ENCODE measurements around the gene AUTS2. TPM values are rescaled to one million over a fixed set of nuclear protein-coding genes. Genes with fewer than 3 reads are reported as not detected.

AUTS2 gene
- polyA plus RNA-seq, 1 donor (not counting 4 experiments of a cell fraction or from before 2014, with no cell fraction given) = 4.7 TPM

- Histone ChIP-seq H3K9me3 (ENCODE audit: control insufficient read depth, low read depth, low read length) (no peaks in the 10 kb centered on the region), H3K9ac (ENCODE audit: control insufficient read depth, extremely low read depth, insufficient read depth, low read length) (no peak overlapping the region), H3K9me1 (ENCODE audit: control insufficient read depth, extremely low read depth, insufficient read depth, low read length) (no peaks in the 10 kb centered on the region), H3K27ac (ENCODE audit: control insufficient read depth, insufficient read depth, low read length) (no peak overlapping the region), H3K36me3 (ENCODE audit: control insufficient read depth in 2 of 2, extremely low read depth in 1 of 2, insufficient read depth in 2 of 2, low read length in 2 of 2) (no peaks in the 10 kb centered on the region), H2AFZ (ENCODE audit: control insufficient read depth, low read length) (no peak overlapping the region), H3K4me3 (ENCODE audit: control insufficient read depth in 2 of 3, extremely low read depth in 1 of 3, insufficient read depth in 2 of 3, low read depth in 1 of 3, low read length in 3 of 3) (no peak overlapping the region), H4K20me1 (ENCODE audit: control insufficient read depth, extremely low read depth, insufficient read depth, low read length) (no peaks in the 10 kb centered on the region), H3K27me3 (ENCODE audit: control insufficient read depth, extremely low read depth, insufficient read depth, low read length) (peaks cover 34% of the 10 kb centered on the region), H3K4me2 (ENCODE audit: control insufficient read depth, extremely low read depth, insufficient read depth, low read depth, low read length) (no peak overlapping the region), H3K4me1 (ENCODE audit: control insufficient read depth, extremely low read depth, insufficient read depth, low read length) (peaks cover 8% of the 10 kb centered on the region), H3K79me2 (ENCODE audit: control insufficient read depth, insufficient read depth, low read length) (no peaks in the 10 kb centered on the region)
- TF ChIP-seq EZH2 (IDR thresholded peaks at IDR 0.05; ENCODE audit: low read length) (no peak), CTCF (optimal IDR thresholded peaks at IDR 0.05 in 1 of 3, IDR thresholded peaks at IDR 0.05 in 1 of 3, conservative IDR thresholded peaks at IDR 0.05 in 1 of 3; ENCODE audit: extremely low read depth in 1 of 3, insufficient read depth in 2 of 3, low read length in 3 of 3) (no peak)
- dilution Hi-C loops (cut with MboI; ENCODE audit: extremely low pct_ligation_motif_present, low sequenced_read_pairs) = no loop called here
- DNase-seq (ENCODE audit: low read depth, low spot score) = no peak
- FAIRE-seq = no peak
Measured at GRCh38 chr7:69595415-69595814, 2.9 kb upstream of the AUTS2 start.

GRCh38 chr7:69596056-69596455 is 2.2 kb upstream of the AUTS2 start:
- dilution Hi-C loops (cut with MboI; ENCODE audit: extremely low pct_ligation_motif_present, low sequenced_read_pairs) = no loop called here
- H3K79me2 ChIP-seq (ENCODE audit: control insufficient read depth, insufficient read depth, low read length) = no peaks in the 10 kb centered on the region
- peaks cover 8% of the 10 kb centered on the region for H3K4me1 ChIP-seq (ENCODE audit: control insufficient read depth, extremely low read depth, insufficient read depth, low read length)
- H3K4me3 ChIP-seq (ENCODE audit: control insufficient read depth in 2 of 3, extremely low read depth in 1 of 3, insufficient read depth in 2 of 3, low read depth in 1 of 3, low read length in 3 of 3) = no peak overlapping the region
- peaks cover 40% of the 10 kb centered on the region for H3K27me3 ChIP-seq (ENCODE audit: control insufficient read depth, extremely low read depth, insufficient read depth, low read length)
- no peak overlapping the region for H3K27ac ChIP-seq (ENCODE audit: control insufficient read depth, insufficient read depth, low read length)
- FAIRE-seq (no peak), DNase-seq (ENCODE audit: low read depth, low spot score) (no peak)
- H3K4me2 ChIP-seq (ENCODE audit: control insufficient read depth, extremely low read depth, insufficient read depth, low read depth, low read length) = no peak overlapping the region
- H3K36me3 ChIP-seq (ENCODE audit: control insufficient read depth in 2 of 2, extremely low read depth in 1 of 2, insufficient read depth in 2 of 2, low read length in 2 of 2) = no peaks in the 10 kb centered on the region
- no peak overlapping the region for H2AFZ ChIP-seq (ENCODE audit: control insufficient read depth, low read length)
- no peaks in the 10 kb centered on the region for H4K20me1 ChIP-seq (ENCODE audit: control insufficient read depth, extremely low read depth, insufficient read depth, low read length)
- no peak for TF ChIP-seq EZH2 (IDR thresholded peaks at IDR 0.05; ENCODE audit: low read length)
- TF ChIP-seq CTCF (optimal IDR thresholded peaks at IDR 0.05 in 1 of 3, IDR thresholded peaks at IDR 0.05 in 1 of 3, conservative IDR thresholded peaks at IDR 0.05 in 1 of 3; ENCODE audit: extremely low read depth in 1 of 3, insufficient read depth in 2 of 3, low read length in 3 of 3) = no peak
- no peaks in the 10 kb centered on the region for H3K9me1 ChIP-seq (ENCODE audit: control insufficient read depth, extremely low read depth, insufficient read depth, low read length)
- no peak overlapping the region for H3K9ac ChIP-seq (ENCODE audit: control insufficient read depth, extremely low read depth, insufficient read depth, low read length)
- no peaks in the 10 kb centered on the region for H3K9me3 ChIP-seq (ENCODE audit: control insufficient read depth, low read depth, low read length)
